HUES64 (cell line): ENCODE results near the gene VTN.

Experiments used
- H3K27ac ChIP-seq: 2 replicates; pipeline ENCODE4 v1.7.0; 2013; ENCODE audit warnings: low read depth, low read length, inconsistent platforms
- H3K27me3 ChIP-seq: 2 replicates; pipeline ENCODE4 v1.6.1; 2013; ENCODE audit warnings: mild to moderate bottlenecking, low read length; ENCODE audit not compliant: insufficient read depth
- H3K36me3 ChIP-seq: 2 replicates; pipeline ENCODE4 v1.6.1; 2013; ENCODE audit warnings: mild to moderate bottlenecking, low read length; ENCODE audit not compliant: insufficient read depth
- H3K4me1 ChIP-seq: 2 replicates; pipeline ENCODE4 v1.6.1; 2013; ENCODE audit warnings: mild to moderate bottlenecking, low read length, moderate library complexity; ENCODE audit not compliant: insufficient read depth
- H3K4me3 ChIP-seq: 2 replicates; pipeline ENCODE4 v1.5.1; 2013; ENCODE audit warnings: mild to moderate bottlenecking, low read length, moderate library complexity
- H3K9ac ChIP-seq: 2 replicates; pipeline ENCODE4 v1.6.1; 2013; ENCODE audit warnings: mild to moderate bottlenecking, low read depth, low read length
- H3K9me3 ChIP-seq: 2 replicates; pipeline ENCODE4 v1.6.1; 2013; ENCODE audit warnings: low read depth, low read length; ENCODE audit not compliant: insufficient read depth
- WGBS: fragments of 150-250, 120-280 bp; methylation state at CpG from one replicate; pipeline ENCODE4 v1.1.7; 2013; ENCODE audit warnings: missing lambda C conversion rate; 5-methylcytosine and 5-hydroxymethylcytosine counted together

The VTN gene

GRCh38 chr17:28317966-28318758 lies 51.9 kb downstream of the VTN start:
- H3K9ac ChIP-seq: peak overlapping the region; percentile 84
- no peaks in the 10 kb centered on the region for H3K27me3 ChIP-seq
- peak overlapping the region; percentile 56 for H3K27ac ChIP-seq
- H3K4me3 ChIP-seq: peak overlapping the region; percentile 94
- H3K4me1 ChIP-seq: peaks cover 19% of the 10 kb centered on the region
- peaks cover 19% of the 10 kb centered on the region for H3K36me3 ChIP-seq
- WGBS: 5% methylated on average over 40 of the region's 40 CpGs
- no peaks in the 10 kb centered on the region for H3K9me3 ChIP-seq
